ENCODE measurements around the gene DUSP22. TPM values are rescaled to one million over a fixed set of nuclear protein-coding genes. Genes with fewer than 3 reads are reported as not detected.
A peak's percentile ranks its signal among the peaks of the same experiment; 100 is the strongest.

Gene DUSP22
- total and polyA plus RNA-seq, 9 of the 15 experiments (the other 6 are each of a cell fraction or from before 2014, with no cell fraction given), result 9.3 to 19.4 (median 11.8) TPM

GRCh38 chr6:292506-293192 lies 362 bp downstream of the DUSP22 start (continued):
- TF ChIP-seq MGA (IDR thresholded peaks at IDR 0.05), result peak; percentile 82
- no peak for TF ChIP-seq SRSF9 (IDR thresholded peaks at IDR 0.05; ENCODE audit: borderline replicate concordance, low read depth, low read length)
- TF ChIP-seq ELF1 (tag; IDR thresholded peaks at IDR 0.05), result peak; percentile 90
- no peak for TF ChIP-seq ZEB2 (IDR thresholded peaks at IDR 0.05)
- TF ChIP-seq ELF2 (CRISPR knock-in tag; IDR thresholded peaks at IDR 0.05), result peak; percentile 81; the same call in 1 of the 2 replicates
- TF ChIP-seq XRCC5 (IDR thresholded peaks at IDR 0.05; ENCODE audit: low read depth, low read length), result no peak
- TF ChIP-seq NCOA6 (IDR thresholded peaks at IDR 0.05), result peak; percentile 78
- no peak for TF ChIP-seq ZNF12 (CRISPR knock-in tag; IDR thresholded peaks at IDR 0.05)
- TF ChIP-seq KLF16 (IDR thresholded peaks at IDR 0.05), result no peak
- no peak for TF ChIP-seq NR2C1 (IDR thresholded peaks at IDR 0.05)
- no peak for TF ChIP-seq NR2C1 (tag; IDR thresholded peaks at IDR 0.05)
- TF ChIP-seq POLR3G (IDR thresholded peaks at IDR 0.05; ENCODE audit: extremely low read depth, insufficient read length, insufficient replicate concordance), result no peak
- TF ChIP-seq ZC3H11A (IDR thresholded peaks at IDR 0.05; ENCODE audit: low read depth, low read length), result no peak
- TF ChIP-seq CBX1 (IDR thresholded peaks at IDR 0.05; ENCODE audit: low read depth), result 0 out of 2 replicates have a peak, but pooled peaks have one; percentile 15
